Spleen (tissue), 11 donors: ENCODE measurements around the gene HS2ST1. TPM values are rescaled to one million over a fixed set of nuclear protein-coding genes. Genes with fewer than 3 reads are reported as not detected.

Experiments
- DNase-seq: peaks from one replicate; pipeline ENCODE4 v3.0.0-alpha.2; 2020
- H3K27ac ChIP-seq, 8 donors: fragments of 200-600 bp; sonication (generic) in 7 of 8; 1 replicate in 4 of 8; 2 replicates in 4 of 8; pipeline versions ENCODE4 v1.5.0 to v1.8.0; 2016 to 2021; ENCODE audit warnings: inconsistent platforms in 4 of 8, mild to moderate bottlenecking in 4 of 8, moderate library complexity in 1 of 8
- H3K27me3 ChIP-seq, 7 donors: fragments of 200-600 bp; sonication (generic) in 6 of 7; replicated peaks in 1 of 7; 1 replicate in 4 of 7; 2 replicates in 3 of 7; pipeline versions ENCODE4 v1.5.0 to v1.8.0; 2016 to 2021; ENCODE audit warnings: inconsistent platforms in 3 of 7, mild to moderate bottlenecking in 1 of 7
- H3K36me3 ChIP-seq, 6 donors: fragments of 200-600 bp; sonication (generic) in 5 of 6; 1 replicate in 4 of 6; 2 replicates in 2 of 6; pipeline versions ENCODE4 v1.5.0 to v1.8.0; 2016 to 2021; ENCODE audit warnings: inconsistent platforms in 2 of 6
- H3K4me1 ChIP-seq, 6 donors: fragments of 200-600 bp; sonication (generic) in 5 of 6; 1 replicate in 3 of 6; 2 replicates in 3 of 6; pipeline versions ENCODE4 v1.5.0 to v1.8.0; 2016 to 2021; ENCODE audit warnings: inconsistent platforms in 3 of 6
- H3K4me3 ChIP-seq, 8 donors: fragments of 200-600 bp; sonication (generic) in 7 of 8; 1 replicate in 4 of 8; 2 replicates in 4 of 8; pipeline versions ENCODE4 v1.5.0 to v1.8.0; 2016 to 2021; ENCODE audit warnings: inconsistent platforms in 4 of 8, mild to moderate bottlenecking in 4 of 8, moderate library complexity in 2 of 8
- H3K9me3 ChIP-seq, 8 donors: fragments of 200-600 bp; sonication (generic) in 7 of 8; 1 replicate in 4 of 8; 2 replicates in 4 of 8; pipeline versions ENCODE4 v1.5.0 to v1.8.0; 2016 to 2021; ENCODE audit warnings: inconsistent platforms in 4 of 8
- POLR2A ChIP-seq, 3 donors: fragments of 450-650 bp; IDR thresholded peaks; one replicate each; pipeline ENCODE4 v1.5.1; 2017; ENCODE audit warnings: antibody characterized with exemption in 3 of 3, mild to moderate bottlenecking in 1 of 3
- POLR2AphosphoS5 ChIP-seq, 3 donors: sonication (generic); formaldehyde crosslinking; IDR thresholded peaks; one replicate each; pipeline ENCODE4 v1.5.1; 2017; ENCODE audit warnings: antibody characterized with exemption in 3 of 3
- WGBS, 5 donors: extraction: QIAGEN DNeasy Blood & Tissue Kit in 3 of 5; methylation state at CpG; one replicate each; pipeline versions ENCODE4 v1.1.5 to v1.1.7; 2013 to 2018; 5-methylcytosine and 5-hydroxymethylcytosine counted together
- intact Hi-C: fragments of 100-400 bp; cut with DNase I; formaldehyde crosslinking; loops from one replicate; pipeline ENCODE4 v1.15.0; 2023; ENCODE audit warnings: low total_unique reads
- polyA plus RNA-seq, 3 donors: library from polyadenylated mRNA; stranded (reverse); fragments of 200-250 nt; gene quantifications; one replicate each; pipeline ENCODE4 v1.2.1, GENCODE V29; 2013
- total RNA-seq, 7 donors: library from RNA; depleted of rRNA in 3 of 7; stranded (reverse); fragments of >200 nt in 3 of 7; fragmentation: NEBNext Ultra II Directional in 4 of 7; extraction: Animal tissue kit (Norgen Biotek cat#: 25700) in 4 of 7; gene quantifications; one replicate each; pipeline versions ENCODE4 v1.1.0 to v1.2.1, GENCODE V29; 2016 to 2021
- TF ChIP-seq, protein P1 (sequence below), 11 experiments: fragments of 200-600 bp in 7 of 11; fragments of 450-650 bp in 4 of 11; sonication (generic) in 4 of 11; IDR thresholded peaks in 8 of 11; conservative IDR thresholded peaks in 3 of 11; 1 replicate in 7 of 11; 2 replicates in 4 of 11; pipeline versions ENCODE4 v1.4.0 to v1.8.0; 2016 to 2021; ENCODE audit warnings: antibody characterized with exemption in 11 of 11, inconsistent platforms in 4 of 11, mild to moderate bottlenecking in 1 of 11
- donor health status: healthy with polysubstance abuse.
- donor health status: DM: no; HTN: no; CAD: no; lungs with moderate emphysema.
- donor health status: DM: no; HTN: no; CAD: no.
- donor health status: Bipolar disorder and iron deficiency.
- donor health status: healthy.
- donor health status: DM: no; HTN: no; CAD: no.
- donor health status: DM: yes; HTN: yes; CAD: no.

HS2ST1 gene
- total and polyA plus RNA-seq, 10 donors: 4.6 to 32.9 (median 22.3) TPM

DNA sequence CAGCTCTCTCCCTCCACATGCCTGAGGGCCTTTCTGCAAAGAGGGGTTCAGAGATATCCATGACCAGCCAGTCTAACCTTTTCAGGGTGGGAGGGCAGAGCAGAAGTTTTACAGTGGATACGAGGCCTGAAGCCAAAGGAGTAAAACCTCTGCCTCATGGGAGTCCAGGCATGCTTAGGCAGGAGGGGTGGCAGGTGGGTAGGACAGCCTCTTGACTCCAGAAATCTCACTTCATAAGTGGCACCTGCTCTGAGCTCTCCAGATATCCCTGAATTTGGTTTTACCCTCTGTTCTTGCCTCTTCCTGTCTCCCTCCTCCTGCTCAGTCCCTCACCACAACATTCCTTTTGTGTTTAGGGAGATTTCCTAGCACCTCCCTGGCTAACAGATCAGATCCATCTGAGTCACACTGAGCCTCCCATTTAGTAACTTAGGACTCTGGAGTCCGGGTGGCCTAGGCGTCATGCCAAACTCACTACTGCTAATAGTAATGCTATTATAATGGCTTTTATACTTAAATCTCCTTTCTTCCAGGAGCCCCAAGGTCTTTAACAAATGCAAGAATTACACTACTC, 201.0 kb downstream of the HS2ST1 start:
- no peaks in the 10 kb centered on the region for H3K4me1 ChIP-seq
- H3K27ac ChIP-seq: no peak overlapping the region
- H3K27me3 ChIP-seq: no peaks in the 10 kb centered on the region
- no peaks in the 10 kb centered on the region for H3K9me3 ChIP-seq
- DNase-seq: no peak
- TF ChIP-seq POLR2AphosphoS5 (IDR thresholded peaks at IDR 0.05): no peak
- TF ChIP-seq, protein P1, sequence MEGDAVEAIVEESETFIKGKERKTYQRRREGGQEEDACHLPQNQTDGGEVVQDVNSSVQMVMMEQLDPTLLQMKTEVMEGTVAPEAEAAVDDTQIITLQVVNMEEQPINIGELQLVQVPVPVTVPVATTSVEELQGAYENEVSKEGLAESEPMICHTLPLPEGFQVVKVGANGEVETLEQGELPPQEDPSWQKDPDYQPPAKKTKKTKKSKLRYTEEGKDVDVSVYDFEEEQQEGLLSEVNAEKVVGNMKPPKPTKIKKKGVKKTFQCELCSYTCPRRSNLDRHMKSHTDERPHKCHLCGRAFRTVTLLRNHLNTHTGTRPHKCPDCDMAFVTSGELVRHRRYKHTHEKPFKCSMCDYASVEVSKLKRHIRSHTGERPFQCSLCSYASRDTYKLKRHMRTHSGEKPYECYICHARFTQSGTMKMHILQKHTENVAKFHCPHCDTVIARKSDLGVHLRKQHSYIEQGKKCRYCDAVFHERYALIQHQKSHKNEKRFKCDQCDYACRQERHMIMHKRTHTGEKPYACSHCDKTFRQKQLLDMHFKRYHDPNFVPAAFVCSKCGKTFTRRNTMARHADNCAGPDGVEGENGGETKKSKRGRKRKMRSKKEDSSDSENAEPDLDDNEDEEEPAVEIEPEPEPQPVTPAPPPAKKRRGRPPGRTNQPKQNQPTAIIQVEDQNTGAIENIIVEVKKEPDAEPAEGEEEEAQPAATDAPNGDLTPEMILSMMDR (IDR thresholded peaks at IDR 0.05 in 8 of 11, conservative IDR thresholded peaks at IDR 0.05 in 3 of 11): no peak
- TF ChIP-seq POLR2A (IDR thresholded peaks at IDR 0.05): no peak
- H3K4me3 ChIP-seq: no peak overlapping the region
- no peaks in the 10 kb centered on the region for H3K36me3 ChIP-seq
- intact Hi-C loops: no loop called here
- 85 to 98% (median 86%) methylated on average over 3 of the region's 3 CpGs for WGBS, 5 donors

DNA sequence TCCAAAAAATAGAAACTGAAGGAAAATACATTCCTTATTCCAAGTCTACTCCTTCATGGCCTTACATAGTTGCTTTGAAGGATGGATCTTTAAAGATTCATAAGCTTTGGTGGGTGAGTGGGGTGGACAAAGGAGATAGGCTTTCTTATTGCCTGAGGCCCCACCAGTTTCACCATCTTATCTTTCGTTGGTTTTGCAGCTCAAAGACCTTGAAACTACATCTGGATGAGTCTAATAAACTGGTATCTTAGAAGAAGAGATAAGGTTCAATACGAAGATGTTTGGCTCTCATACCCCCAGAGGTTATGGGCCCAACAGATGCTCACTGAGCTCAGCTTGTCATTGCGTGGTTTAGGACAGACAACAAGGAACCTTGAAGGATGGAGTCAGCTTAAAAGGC, 201.5 kb downstream of the HS2ST1 start:
- Histone ChIP-seq H3K4me3 (no peak overlapping the region), H3K27me3 (no peaks in the 10 kb centered on the region), H3K4me1 (no peaks in the 10 kb centered on the region), H3K36me3 (no peaks in the 10 kb centered on the region), H3K9me3 (no peaks in the 10 kb centered on the region), H3K27ac (no peak overlapping the region)
- TF ChIP-seq POLR2AphosphoS5 (IDR thresholded peaks at IDR 0.05) (no peak), POLR2A (IDR thresholded peaks at IDR 0.05) (no peak)
- TF ChIP-seq, protein P1 (IDR thresholded peaks at IDR 0.05 in 8 of 11, conservative IDR thresholded peaks at IDR 0.05 in 3 of 11): no peak
- no peak for DNase-seq
- intact Hi-C loops: no loop called here
- WGBS, 5 donors: 86 to 92% (median 88%) methylated on average over 3 of the region's 3 CpGs

DNA sequence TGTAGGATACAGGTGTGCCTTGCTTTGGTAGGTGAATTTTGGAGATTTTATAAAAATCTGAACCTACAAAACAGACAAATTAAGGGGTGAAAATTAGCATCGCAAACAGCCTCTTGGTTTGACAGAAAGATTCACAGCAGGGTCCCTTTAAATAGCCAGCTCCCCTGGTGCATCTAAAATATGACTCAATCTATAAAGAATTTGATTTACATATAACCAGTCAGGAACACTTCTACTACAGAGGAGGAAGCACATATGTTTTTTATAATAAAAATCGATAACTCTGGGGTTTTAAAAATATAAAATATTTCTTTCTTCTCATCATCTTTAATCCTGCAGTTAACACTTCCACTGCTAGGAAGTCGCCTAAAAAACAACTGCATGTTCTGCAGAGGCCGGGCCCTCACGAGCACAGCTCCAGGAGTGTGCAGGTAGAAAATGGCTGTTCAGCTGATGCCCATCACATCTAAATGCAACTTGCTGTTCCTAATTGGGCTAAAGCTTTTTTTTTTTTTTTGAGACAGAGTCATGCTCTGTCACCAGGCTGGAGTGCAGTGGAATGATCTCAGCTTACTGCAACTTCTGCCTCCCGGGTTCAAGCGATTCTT, 203.4 kb downstream of the HS2ST1 start:
- no peak overlapping the region for H3K4me3 ChIP-seq
- DNase-seq: no peak
- no peaks in the 10 kb centered on the region for H3K4me1 ChIP-seq
- WGBS, 5 donors: 87 to 94% (median 91%) methylated on average over 7 of the region's 7 CpGs
- TF ChIP-seq POLR2AphosphoS5 (IDR thresholded peaks at IDR 0.05) (no peak), POLR2A (IDR thresholded peaks at IDR 0.05) (no peak)
- TF ChIP-seq, protein P1 (IDR thresholded peaks at IDR 0.05 in 8 of 11, conservative IDR thresholded peaks at IDR 0.05 in 3 of 11): no peak
- no peaks in the 10 kb centered on the region for H3K9me3 ChIP-seq
- no peaks in the 10 kb centered on the region for H3K27me3 ChIP-seq
- no peak overlapping the region for H3K27ac ChIP-seq
- intact Hi-C loops: no loop called here
- H3K36me3 ChIP-seq: no peaks in the 10 kb centered on the region

DNA sequence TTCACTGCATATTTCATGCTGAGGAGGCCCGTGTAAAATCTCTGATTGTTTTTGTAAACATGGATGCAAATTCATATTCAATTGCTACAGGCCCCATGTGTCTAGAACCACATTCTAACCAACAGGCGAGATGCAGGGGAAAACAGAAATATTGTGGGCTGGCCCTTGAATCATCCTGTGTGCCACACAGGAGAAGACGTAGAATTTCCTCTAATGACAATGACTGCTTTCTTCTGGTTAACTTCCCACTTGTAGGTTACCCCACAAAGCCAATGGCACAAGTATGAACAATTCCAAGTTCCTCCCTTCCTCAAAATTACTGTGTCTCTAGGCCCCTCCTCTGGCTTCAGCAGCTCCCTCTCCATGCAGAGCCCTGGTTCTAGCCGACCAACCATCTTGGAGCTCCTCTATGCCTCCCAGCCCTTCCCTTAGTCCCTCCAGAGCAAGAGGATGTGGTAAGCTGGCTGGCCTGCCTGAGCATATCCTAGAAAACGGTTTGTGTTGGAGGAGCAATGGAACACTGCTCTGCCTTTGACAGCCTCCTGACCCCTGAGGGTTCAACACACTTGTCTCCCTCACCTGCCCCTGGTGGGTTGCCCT, 205.2 kb downstream of the HS2ST1 start:
- Histone ChIP-seq H3K36me3 (no peaks in the 10 kb centered on the region), H3K4me1 (no peaks in the 10 kb centered on the region), H3K27ac (no peak overlapping the region), H3K4me3 (no peak overlapping the region), H3K27me3 (no peaks in the 10 kb centered on the region), H3K9me3 (no peaks in the 10 kb centered on the region)
- 75 to 94% (median 79%) methylated on average over 5 of the region's 5 CpGs for WGBS, 5 donors
- intact Hi-C loops: no loop called here
- no peak for DNase-seq
- TF ChIP-seq POLR2A (IDR thresholded peaks at IDR 0.05) (no peak), POLR2AphosphoS5 (IDR thresholded peaks at IDR 0.05) (no peak)
- TF ChIP-seq, protein P1 (IDR thresholded peaks at IDR 0.05 in 8 of 11, conservative IDR thresholded peaks at IDR 0.05 in 3 of 11): no peak
